ELF-1 (cell line): ENCODE measurements around the gene CRYGN.

Source experiments
- DNase-seq: peaks from one replicate; pipeline ENCODE4 v3.0.0-alpha.2; 2016; ENCODE audit warnings: low read depth, low spot score

CRYGN gene

GRCh38 chr7:151380199-151381097 lies 59.5 kb downstream of the CRYGN start:
- DNase-seq = peak; percentile 56

DNA sequence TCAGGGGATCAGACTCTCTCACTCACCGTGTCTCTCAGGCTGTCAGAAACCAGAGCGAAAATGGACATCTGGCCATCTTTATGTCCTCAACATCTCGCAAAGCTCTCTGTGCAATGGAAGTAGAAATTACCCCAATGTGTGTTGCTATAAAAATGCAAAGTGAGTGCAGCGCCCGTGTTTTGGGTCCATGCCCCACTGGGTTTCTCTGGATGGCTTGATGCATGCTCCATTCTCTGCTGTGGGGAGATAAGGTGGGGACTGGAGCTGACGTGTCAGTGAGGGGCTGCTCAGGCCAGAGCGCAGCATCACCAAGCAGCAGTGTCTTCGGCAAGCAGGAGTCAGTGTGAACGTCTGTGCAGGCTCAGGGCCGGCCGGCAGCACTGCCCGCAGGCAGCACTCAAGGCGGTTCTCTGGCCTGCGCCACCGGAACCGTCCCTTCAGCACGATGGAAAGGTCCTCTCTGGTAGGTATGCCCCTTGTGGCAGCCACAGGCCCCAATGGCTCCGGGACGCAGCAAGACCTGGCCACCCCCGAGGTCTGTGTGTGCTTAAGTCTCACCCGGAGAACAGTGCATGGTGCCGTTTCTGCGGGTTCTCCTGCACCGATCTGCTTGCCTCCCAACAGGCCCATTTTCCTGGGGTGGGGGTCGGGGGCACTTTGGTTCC lies 60.3 kb downstream of the CRYGN start:
- peak; percentile 77 for DNase-seq

DNA sequence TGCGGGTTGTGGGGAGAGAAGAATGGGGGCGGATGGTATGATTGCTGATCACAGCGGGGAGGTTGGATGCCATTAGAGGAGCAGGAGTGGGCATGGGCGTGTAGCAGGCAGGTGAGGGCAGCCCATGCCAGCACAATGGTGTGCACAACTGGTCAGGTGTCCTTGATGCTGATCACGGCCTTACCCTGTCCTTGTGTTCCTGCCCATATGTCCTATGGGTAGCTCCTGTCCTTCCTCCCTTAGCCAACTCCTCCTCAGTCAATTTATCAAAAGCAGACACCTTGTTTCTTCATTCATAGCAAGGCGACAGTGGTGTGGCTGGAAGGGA lies 60.8 kb downstream of the CRYGN start:
- DNase-seq = no peak
